A673 (cell line): Measurements from ENCODE around the gene SLBP. TPM values are rescaled to one million over a fixed set of nuclear protein-coding genes. Genes with fewer than 3 reads are reported as not detected.

Source experiments
- BruUV-seq: library from RNA; stranded (reverse); fragments of 400-500 nt; replicated peaks from 2 replicates; lab custom pipeline; 2021; lab: Mats Ljungman, UMichigan
- CTCF ChIA-PET: fragments of 300-600 bp; sonication (Branson Sonifier 250); formaldehyde crosslinking; loops from one replicate; lab custom pipeline; 2022; ENCODE audit warnings: antibody characterized with exemption; lab: Charles Lee
- POLR2A ChIA-PET: fragments of 300-600 bp; sonication (Branson Sonifier 250); formaldehyde crosslinking; loops from one replicate; lab custom pipeline; 2022; ENCODE audit warnings: antibody characterized with exemption; ENCODE audit not compliant: low non-redundant PET; lab: Charles Lee
- DNase-seq: peaks from one replicate; pipeline ENCODE4 v3.0.0-alpha.2; 2015; ENCODE audit warnings: low spot score
- H3K27ac ChIP-seq: fragments of 200-600 bp; sonication (generic); 2 replicates; pipeline ENCODE4 v1.5.1; 2016; ENCODE audit warnings: mixed run types, low read depth, mild to moderate bottlenecking, mixed read lengths, antibody characterized with exemption, low read length; ENCODE audit not compliant: poor library complexity, severe bottlenecking
- H3K27me3 ChIP-seq: fragments of 200-600 bp; sonication (generic); replicated peaks from 2 replicates; pipeline ENCODE4 v1.6.1; 2017; ENCODE audit warnings: mixed run types, low read depth, mild to moderate bottlenecking, mixed read lengths, antibody characterized with exemption, low read length; ENCODE audit not compliant: insufficient read depth, poor library complexity
- H3K36me3 ChIP-seq: fragments of 200-600 bp; sonication (generic); 2 replicates; pipeline ENCODE4 v1.6.1; 2016; ENCODE audit warnings: mixed run types, mild to moderate bottlenecking, mixed read lengths, antibody characterized with exemption, low read length; ENCODE audit not compliant: insufficient read depth, poor library complexity, severe bottlenecking
- H3K4me1 ChIP-seq: fragments of 200-600 bp; sonication (generic); 2 replicates; pipeline ENCODE4 v1.6.1; 2017; ENCODE audit warnings: mixed run types, mild to moderate bottlenecking, mixed read lengths, antibody characterized with exemption, low read length; ENCODE audit not compliant: insufficient read depth, poor library complexity, severe bottlenecking
- H3K4me3 ChIP-seq: fragments of 200-600 bp; sonication (generic); 2 replicates; pipeline ENCODE4 v1.5.1; 2016; ENCODE audit warnings: low read depth, mixed run types, mild to moderate bottlenecking, mixed read lengths, low read length; ENCODE audit not compliant: poor library complexity, severe bottlenecking
- H3K9me3 ChIP-seq: fragments of 200-600 bp; sonication (generic); 2 replicates; pipeline ENCODE4 v1.6.1; 2016; ENCODE audit warnings: mixed run types, low read depth, mild to moderate bottlenecking, mixed read lengths, antibody characterized with exemption, low read length; ENCODE audit not compliant: poor library complexity, severe bottlenecking
- CTCF ChIP-seq: fragments of 300-800, 200-600 bp; sonication (generic); conservative IDR thresholded peaks from 2 replicates; pipeline ENCODE4 v1.5.1; 2017; ENCODE audit warnings: low read depth, mild to moderate bottlenecking, antibody characterized with exemption, low read length, moderate library complexity, mixed read lengths
- EZH2 ChIP-seq: fragments of 200-600 bp; sonication (generic); IDR thresholded peaks from 2 replicates; pipeline ENCODE4 v1.6.1; 2017; ENCODE audit warnings: borderline replicate concordance, low read depth, mild to moderate bottlenecking, mixed read lengths, antibody characterized with exemption, low read length; ENCODE audit not compliant: poor library complexity, severe bottlenecking
- intact Hi-C: fragments of 100-400 bp; cut with micrococcal nuclease; formaldehyde crosslinking; loops from one replicate; pipeline ENCODE4 v1.10.0; 2022; ENCODE audit not compliant: unreplicated experiment
- total RNA-seq: library from RNA; stranded (reverse); gene quantifications from 2 replicates; pipeline ENCODE4 v1.2.3, GENCODE V29; 2021

SLBP gene
- total RNA-seq, 1 experiment from 2014 or later = 85.5 TPM

GRCh38 chr4:1670279-1670678, 41.8 kb downstream of the SLBP start:
- Histone ChIP-seq H3K36me3 (no peaks in the 10 kb centered on the region), H3K27me3 (no peaks in the 10 kb centered on the region), H3K27ac (no peak overlapping the region), H3K9me3 (no peaks in the 10 kb centered on the region), H3K4me1 (no peaks in the 10 kb centered on the region), H3K4me3 (no peak overlapping the region)
- CTCF ChIA-PET = no interaction called here
- intact Hi-C loops = no loop called here
- POLR2A ChIA-PET = no interaction called here
- no peak for DNase-seq
- TF ChIP-seq CTCF (no peak), EZH2 (no peak)
- BruUV-seq = no TSS peak

- BruUV-seq = no TSS peak
- no peaks in the 10 kb centered on the region for H3K36me3 ChIP-seq
- POLR2A ChIA-PET = no interaction called here
- CTCF ChIA-PET = no interaction called here
- no peak for DNase-seq
- intact Hi-C loops = no loop called here
- H3K27ac ChIP-seq = no peak overlapping the region
- no peaks in the 10 kb centered on the region for H3K9me3 ChIP-seq
- no peak for TF ChIP-seq CTCF
- TF ChIP-seq EZH2 = no peak
- no peak overlapping the region for H3K4me3 ChIP-seq
- H3K27me3 ChIP-seq = no peaks in the 10 kb centered on the region
- H3K4me1 ChIP-seq = no peaks in the 10 kb centered on the region
Observed at GRCh38 chr4:1669850-1670249, 42.3 kb downstream of the SLBP start.

GRCh38 chr4:1669270-1669669, 42.8 kb downstream of the SLBP start:
- intact Hi-C loops = no loop called here
- no peak for TF ChIP-seq EZH2
- TF ChIP-seq CTCF = no peak
- no peak overlapping the region for H3K27ac ChIP-seq
- POLR2A ChIA-PET = no interaction called here
- H3K4me3 ChIP-seq = no peak overlapping the region
- no peaks in the 10 kb centered on the region for H3K9me3 ChIP-seq
- no peaks in the 10 kb centered on the region for H3K27me3 ChIP-seq
- H3K4me1 ChIP-seq = no peaks in the 10 kb centered on the region
- no peaks in the 10 kb centered on the region for H3K36me3 ChIP-seq
- CTCF ChIA-PET = no interaction called here
- no TSS peak for BruUV-seq
- no peak for DNase-seq
